HG03460 (cell line): ENCODE results near the gene KCNQ1.
A peak's percentile ranks its signal among the peaks of the same experiment; 100 is the strongest.

ENCODE experiments used
- ATAC-seq: cut with Tn5 transposase; IDR thresholded peaks from one replicate; pipeline ENCODE4 v1.9.1; 2021; ENCODE audit not compliant: unreplicated experiment

The KCNQ1 gene

GRCh38 chr11:2444821-2445745 lies at the start of gene KCNQ1:
Gene KCNQ1, plus strand, starts transcription at chr11:2445008. Its CDS starts 91 bp downstream, at chr11:2445099.
- no peak for ATAC-seq

- no peak for ATAC-seq
Observed at GRCh38 chr11:2395211-2395730, 49.5 kb upstream of the KCNQ1 start.

- ATAC-seq: no peak
Observed at GRCh38 chr11:2395856-2396255, 49.0 kb upstream of the KCNQ1 start.

GRCh38 chr11:2396471-2396870 lies 48.3 kb upstream of the KCNQ1 start:
- ATAC-seq: no peak

GRCh38 chr11:2397005-2397404 lies 47.8 kb upstream of the KCNQ1 start:
- ATAC-seq: no peak

GRCh38 chr11:2398664-2399355 lies 46.0 kb upstream of the KCNQ1 start:
- no peak for ATAC-seq

- ATAC-seq: peak; percentile 8
Observed at GRCh38 chr11:2399488-2400068, 45.2 kb upstream of the KCNQ1 start.

- peak; percentile 78 for ATAC-seq
Observed at GRCh38 chr11:2400069-2400761, 44.6 kb upstream of the KCNQ1 start, which contains the start of gene TSSC4. Gene TSSC4, plus strand, starts transcription at chr11:2400750. Its CDS starts 1,884 bp downstream, at chr11:2402634.

GRCh38 chr11:2400762-2401435 lies 43.9 kb upstream of the KCNQ1 start:
- ATAC-seq: no peak

GRCh38 chr11:2401436-2401984 lies 43.3 kb upstream of the KCNQ1 start:
- no peak for ATAC-seq

GRCh38 chr11:2402106-2402505 lies 42.7 kb upstream of the KCNQ1 start:
- ATAC-seq: no peak

- no peak for ATAC-seq
Observed at GRCh38 chr11:2402890-2403645, 41.7 kb upstream of the KCNQ1 start.

- no peak for ATAC-seq
Observed at GRCh38 chr11:2404735-2405196, 40.0 kb upstream of the KCNQ1 start.

- ATAC-seq: no peak
Observed at GRCh38 chr11:2406451-2406850, 38.4 kb upstream of the KCNQ1 start.

GRCh38 chr11:2406878-2407410 lies 37.9 kb upstream of the KCNQ1 start:
- ATAC-seq: no peak

GRCh38 chr11:2408671-2409070 lies 36.1 kb upstream of the KCNQ1 start:
- ATAC-seq: no peak

- ATAC-seq: no peak
Observed at GRCh38 chr11:2409126-2409525, 35.7 kb upstream of the KCNQ1 start.

GRCh38 chr11:2409611-2410468 lies 35.0 kb upstream of the KCNQ1 start:
- no peak for ATAC-seq
